Tibial nerve (tissue), 4 donors: ENCODE data around the gene NRXN3.

Experiments
- EP300 ChIP-seq, 2 donors: sonication (generic); formaldehyde crosslinking; IDR thresholded peaks; one replicate each; pipeline ENCODE4 v1.6.1; 2017; ENCODE audit warnings: antibody characterized with exemption in 2 of 2, mild to moderate bottlenecking in 1 of 2
- POLR2A ChIP-seq, 2 donors: fragments of 450-650 bp; IDR thresholded peaks; one replicate each; pipeline ENCODE4 v1.6.1; 2017; ENCODE audit warnings: antibody characterized with exemption in 2 of 2, mild to moderate bottlenecking in 2 of 2, moderate library complexity in 2 of 2
- TF ChIP-seq, protein P1 (sequence below), 5 experiments: fragments of 200-600 bp in 3 of 5; fragments of 450-650 bp in 2 of 5; sonication (generic) in 3 of 5; IDR thresholded peaks; one replicate each; pipeline ENCODE4 v1.5.1; 2016 to 2019; ENCODE audit warnings: antibody characterized with exemption in 5 of 5, mild to moderate bottlenecking in 3 of 5, moderate library complexity in 2 of 5

DNA sequence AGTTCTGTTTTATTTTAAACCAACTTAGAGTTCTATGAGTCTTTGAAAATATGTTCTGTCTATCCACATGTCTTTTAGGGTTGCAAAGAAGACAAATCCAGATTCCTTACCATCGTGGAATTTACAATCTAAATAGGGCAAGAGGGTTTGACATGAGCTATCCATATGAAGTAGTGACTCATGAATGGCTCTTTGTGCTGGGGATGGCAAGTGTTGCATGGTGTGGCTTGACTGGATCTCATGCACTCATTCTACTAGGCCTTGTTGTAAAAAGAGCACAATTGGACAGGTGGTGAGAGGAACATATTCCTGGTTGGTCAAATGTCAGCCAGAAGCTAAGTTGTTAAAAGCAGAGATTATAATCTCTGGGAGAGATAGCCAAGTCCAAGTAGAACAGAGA is 1532.0 kb downstream of the NRXN3 start:
- TF ChIP-seq, protein P1, sequence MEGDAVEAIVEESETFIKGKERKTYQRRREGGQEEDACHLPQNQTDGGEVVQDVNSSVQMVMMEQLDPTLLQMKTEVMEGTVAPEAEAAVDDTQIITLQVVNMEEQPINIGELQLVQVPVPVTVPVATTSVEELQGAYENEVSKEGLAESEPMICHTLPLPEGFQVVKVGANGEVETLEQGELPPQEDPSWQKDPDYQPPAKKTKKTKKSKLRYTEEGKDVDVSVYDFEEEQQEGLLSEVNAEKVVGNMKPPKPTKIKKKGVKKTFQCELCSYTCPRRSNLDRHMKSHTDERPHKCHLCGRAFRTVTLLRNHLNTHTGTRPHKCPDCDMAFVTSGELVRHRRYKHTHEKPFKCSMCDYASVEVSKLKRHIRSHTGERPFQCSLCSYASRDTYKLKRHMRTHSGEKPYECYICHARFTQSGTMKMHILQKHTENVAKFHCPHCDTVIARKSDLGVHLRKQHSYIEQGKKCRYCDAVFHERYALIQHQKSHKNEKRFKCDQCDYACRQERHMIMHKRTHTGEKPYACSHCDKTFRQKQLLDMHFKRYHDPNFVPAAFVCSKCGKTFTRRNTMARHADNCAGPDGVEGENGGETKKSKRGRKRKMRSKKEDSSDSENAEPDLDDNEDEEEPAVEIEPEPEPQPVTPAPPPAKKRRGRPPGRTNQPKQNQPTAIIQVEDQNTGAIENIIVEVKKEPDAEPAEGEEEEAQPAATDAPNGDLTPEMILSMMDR (IDR thresholded peaks at IDR 0.05) = no peak
- no peak for TF ChIP-seq EP300 (IDR thresholded peaks at IDR 0.05)
- TF ChIP-seq POLR2A (IDR thresholded peaks at IDR 0.05) = no peak
